ENCODE data around the gene WDR33.

Gene WDR33

DNA sequence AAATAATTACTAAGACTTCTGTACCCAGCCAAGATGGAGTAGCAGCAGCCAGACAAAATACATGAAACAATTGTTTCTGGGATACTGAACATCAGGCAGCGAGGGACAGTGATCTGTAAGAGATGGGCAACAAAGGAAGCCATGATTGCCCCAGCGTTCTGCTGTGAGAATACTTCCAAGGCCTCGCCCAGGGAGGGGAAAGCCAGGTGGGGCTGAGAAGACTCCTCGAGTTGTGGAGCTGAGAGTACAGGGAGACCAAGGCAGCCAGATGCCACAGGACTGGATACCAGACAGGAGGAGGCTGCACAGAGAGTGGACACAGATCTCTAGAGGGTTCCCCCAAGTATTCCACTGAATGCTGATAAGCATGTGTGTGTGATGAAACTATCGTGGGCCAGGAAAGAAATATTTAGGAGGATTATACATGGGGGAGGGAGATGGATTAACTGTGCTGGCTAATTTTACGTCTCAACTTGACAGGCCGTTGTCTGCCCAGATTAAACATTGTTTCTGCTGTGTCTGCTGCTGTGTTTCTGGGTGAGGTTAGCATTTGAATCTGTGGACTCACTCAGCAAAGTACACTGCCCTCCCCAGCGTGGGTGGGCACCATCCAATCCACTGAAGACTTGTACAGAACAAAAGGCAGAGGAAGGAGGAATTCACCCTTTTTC, 125.4 kb downstream of the WDR33 start:
- DNase-seq: no peak

DNA sequence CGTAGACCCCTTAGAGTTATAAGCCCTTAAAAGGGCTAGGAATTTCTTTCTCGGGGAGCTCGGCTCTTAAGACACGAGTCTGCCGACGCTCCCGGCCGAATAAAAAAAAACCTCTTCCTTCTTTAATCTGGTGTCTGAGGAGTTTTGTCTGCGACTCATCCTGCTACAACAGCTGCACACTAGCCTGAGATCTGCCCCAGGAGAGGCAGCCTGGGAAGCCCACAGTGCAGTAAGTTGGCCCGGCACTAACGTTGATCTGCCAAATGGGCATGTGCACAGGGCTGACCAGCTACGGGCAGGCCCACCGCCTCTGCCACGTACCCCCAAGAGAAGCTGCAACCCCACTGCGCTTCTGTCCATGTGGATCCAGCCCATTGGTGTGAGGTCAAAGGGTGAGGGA, 127.2 kb downstream of the WDR33 start:
- DNase-seq: peak; percentile 52

DNA sequence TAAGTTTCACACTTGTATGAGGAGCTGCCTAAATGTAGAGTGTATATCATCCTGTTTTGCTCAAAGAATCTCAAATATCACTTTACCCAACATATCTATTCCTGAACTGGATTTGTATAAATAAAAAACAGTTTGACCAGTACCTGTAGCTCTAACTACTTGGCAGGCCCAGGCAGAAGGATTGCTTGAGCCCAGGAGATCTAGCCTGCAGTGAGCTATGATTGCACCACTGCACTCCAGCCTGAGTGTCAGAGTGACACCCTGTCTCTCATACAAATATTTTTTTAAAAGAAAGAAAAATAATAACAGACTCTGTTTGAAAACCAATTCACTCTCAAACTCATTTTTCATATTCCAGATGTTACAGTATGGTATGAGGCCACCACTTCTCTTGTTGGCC, 127.9 kb downstream of the WDR33 start:
- DNase-seq: no peak

DNA sequence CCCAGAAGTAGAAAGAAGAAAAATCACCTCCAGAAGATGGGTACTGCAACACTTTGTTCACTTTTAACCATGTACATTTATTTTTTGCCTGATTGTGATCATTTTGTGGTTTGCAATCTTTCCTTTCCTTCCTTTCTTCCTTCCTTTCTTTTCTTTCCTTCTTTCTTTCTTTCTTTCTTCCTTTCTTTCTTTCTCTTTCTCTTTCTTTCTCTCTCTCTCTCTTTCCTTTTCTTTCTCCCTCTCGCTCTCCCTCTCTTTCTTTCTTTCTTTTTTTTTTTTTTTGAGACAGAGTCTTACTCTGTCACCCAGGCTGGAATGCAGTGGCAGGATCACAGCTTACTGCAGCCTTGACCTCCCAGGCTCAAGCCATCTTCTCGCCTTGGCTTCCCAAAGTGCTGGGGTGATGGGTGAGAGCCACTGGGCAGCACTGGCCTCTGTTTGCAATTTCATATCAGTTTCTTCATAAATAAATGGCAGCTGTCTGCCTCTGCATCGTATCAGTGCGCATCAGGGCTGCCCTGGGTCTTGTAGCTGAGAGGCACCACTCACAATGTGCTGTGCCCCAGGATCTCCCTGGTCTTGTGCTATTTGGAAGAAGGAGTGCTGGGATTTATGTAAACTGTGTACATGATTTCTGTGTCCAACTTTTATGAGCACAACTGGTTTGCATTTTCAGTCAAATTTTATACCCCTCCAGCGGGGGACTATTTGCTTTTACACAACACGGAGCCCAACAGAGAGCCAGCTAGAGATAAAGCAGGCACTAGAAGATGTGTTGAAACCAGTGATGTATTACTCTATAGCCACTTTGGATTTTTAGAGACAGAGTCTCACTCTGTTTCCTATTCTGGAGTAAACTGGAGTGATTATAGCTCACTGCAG, 128.8 kb downstream of the WDR33 start:
- DNase-seq: no peak

DNA sequence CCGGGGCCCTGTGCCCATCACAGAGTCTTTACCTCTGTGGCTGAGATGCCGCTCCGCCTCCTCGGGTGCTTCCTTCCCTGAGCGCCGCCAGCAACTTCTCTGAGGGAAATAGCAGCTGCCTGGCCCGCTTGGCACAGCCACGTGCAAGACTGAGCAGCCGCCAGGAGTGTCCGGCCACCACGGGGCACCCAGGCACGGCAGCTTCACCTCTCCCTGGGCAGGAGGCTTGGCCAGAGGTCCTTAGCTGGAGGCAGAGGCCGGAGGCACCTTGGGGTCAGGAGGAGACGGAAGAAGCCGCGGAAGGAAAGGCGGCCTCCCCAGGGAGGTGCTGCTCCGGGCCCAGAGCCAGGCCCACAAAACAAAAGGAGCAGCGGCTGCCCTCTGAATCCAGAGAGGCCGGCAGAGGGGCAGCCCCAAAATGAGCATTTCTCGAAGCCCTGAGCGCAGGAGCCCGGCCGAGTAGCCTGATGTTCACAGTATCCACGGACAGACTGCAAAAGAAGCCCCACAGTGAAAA, 129.6 kb downstream of the WDR33 start:
- no peak for DNase-seq

DNA sequence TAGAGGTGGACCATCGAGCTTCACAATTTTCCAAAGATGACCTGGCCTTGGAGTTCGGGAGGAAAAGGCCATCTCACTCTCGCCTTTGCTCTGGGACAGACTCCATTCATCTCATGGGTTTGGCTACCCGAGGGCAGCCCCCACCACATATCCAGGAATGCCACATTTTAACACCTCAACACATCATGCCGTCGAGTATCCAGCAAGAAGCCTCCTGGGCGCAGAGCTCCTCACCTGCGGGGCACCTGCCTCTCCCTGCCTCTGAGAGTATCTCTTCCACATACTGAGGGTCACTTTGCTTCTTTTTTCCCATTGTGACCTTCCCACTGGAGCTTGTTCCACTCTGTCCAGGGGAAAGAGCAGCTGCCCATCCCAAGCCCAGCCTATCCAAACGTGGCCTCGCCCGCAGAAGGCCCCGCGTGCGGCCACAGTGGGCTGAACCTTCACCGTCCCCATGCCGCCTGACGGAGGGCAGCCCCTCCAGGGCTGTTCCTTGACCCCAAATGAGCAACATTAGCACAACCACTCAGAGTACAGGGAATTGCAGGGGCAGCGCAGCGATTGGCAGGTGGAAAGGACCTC, 130.2 kb downstream of the WDR33 start:
- no peak for DNase-seq

DNA sequence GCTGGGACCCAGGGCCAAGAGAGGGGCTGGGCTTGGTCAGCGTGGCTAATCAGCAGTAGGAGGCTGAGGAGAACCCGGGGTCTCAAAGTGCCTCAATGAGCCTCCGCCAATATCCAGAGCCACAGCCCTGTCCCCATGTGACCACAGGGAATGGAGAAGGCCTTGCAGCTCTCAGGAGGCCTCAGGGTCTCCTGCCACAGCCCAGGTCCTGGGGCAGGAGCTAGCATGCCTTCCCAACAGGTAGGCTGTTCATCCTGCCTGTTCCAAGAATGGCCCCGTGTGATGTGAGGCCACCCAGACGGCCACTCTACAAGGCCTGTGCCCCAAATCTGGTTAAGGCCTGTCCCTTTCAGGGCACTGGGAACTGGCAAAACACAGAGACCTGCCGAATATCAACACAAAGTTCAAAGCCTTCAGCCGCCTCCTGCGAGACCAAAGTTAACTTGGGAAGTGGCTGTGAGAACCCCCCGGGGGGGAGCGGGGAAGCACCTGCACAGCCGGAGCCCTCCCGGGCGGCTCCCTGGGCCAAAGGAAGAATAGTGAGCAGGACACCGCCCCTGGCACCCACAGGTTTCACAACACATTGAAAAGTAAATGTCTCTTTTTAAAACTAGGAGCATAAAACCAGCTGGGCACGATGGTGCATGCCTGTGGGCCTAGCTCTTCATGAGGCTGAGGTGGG, 131.2 kb downstream of the WDR33 start:
- no peak for DNase-seq

DNA sequence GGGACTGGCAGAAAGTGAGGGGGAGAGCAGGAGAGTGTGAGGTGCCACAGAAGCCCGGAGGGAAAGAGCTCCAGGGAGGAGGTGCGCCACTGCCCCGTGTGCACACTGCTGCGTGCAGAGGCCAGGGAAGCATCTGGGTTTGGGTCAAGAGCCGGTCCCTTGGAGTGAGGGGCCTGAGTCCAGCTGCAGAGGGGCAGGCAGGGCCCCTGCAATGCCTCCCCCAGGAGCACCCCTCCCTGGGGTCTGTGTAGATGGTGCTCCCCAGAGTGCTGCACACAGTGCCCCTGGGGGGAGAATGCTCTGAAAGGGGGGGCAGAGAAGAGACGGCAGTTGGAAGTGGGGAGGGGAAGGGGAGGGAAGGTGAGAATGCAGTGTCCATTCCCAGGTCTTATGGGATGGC, 132.0 kb downstream of the WDR33 start:
- DNase-seq: no peak

DNA sequence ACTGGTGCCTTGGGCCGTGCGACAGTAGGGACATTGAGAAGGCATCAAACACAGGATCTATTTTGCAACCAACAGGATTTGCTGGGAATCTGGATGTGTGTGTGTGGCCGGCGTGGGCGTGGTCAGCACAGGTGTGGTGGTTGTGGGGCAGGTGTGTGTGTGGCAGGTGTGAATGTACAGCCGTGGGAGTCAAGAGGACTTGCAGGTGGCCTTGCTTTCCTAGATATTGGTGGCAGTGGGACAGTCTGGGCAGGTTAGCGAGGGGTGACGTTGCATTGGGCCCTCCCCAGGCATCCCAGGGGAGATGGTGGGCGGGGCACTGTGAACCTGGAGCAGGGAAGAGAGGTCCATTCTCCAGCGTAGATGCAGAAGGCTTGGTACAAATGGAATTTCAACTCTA, 132.4 kb downstream of the WDR33 start:
- no peak for DNase-seq

DNA sequence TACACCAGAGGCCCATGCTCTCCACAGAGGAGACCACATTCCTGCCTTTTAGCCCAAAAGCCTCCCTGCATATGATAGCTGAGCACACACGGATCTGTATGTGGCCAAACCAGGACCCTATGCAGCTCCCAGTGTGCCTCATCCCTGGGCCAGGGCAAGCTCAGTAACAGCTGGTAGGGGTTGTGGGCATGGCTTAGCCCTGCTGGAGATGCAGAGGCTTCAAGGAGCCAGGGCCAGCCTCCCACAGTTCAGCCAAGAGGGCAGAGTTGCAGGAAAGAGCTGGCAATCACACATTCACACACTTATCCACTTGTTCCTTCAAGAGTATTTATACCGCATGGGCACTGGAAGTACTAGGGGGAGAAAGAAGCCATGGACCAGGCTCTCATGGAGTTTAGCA, 134.1 kb downstream of the WDR33 start:
- no peak for DNase-seq

DNA sequence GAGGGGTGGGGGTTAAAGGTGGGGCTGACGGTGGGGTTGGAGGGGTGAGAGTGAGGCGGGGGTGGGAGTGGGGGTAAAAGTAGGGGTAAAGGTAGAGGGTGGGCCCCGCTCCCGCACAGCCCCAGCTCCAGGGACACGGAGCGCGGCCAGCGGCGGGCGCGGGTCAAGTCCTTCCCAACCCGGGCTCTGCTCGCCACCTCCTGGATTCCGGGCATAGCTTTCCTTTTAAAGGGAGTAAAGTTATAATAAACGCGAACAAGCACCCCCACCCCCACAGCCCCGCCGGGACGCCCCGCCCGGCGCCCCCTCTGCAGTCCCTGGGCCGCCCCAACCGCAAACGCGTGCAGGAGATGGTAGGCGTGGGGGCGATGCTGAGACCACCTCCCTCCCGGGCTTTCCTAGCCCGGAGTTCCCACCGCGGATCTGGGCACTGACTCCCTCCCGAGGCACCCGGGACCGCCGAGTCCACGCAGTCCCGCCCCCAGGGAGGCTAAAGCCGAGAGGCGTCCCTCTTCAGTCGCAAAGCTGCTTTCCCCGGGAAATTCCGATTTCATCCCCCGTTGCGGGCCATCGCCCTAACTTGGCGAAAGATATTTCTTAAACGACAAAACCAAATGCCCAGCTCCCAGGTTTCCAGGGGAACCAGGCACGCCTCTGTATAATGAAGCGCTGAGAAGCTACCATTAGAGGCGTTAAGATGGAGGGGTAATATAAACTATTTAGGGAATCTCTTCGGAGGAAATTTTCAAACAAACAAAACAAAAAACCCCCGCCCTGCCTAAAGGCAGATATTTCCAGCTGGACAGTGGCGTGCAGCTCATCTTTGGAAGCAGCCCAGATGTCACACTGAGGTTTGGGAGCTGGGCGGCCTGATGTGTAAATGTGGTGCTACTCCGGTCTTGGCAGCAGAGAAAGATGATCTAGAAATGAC, 135.4 kb downstream of the WDR33 start, which contains the start of gene LIMS2:
Gene LIMS2 (minus strand): TSS at position 200 of the 931 bp plus-strand sequence. CDS start 506 bp downstream, outside the sequence.
- peak; percentile 21 for DNase-seq

DNA sequence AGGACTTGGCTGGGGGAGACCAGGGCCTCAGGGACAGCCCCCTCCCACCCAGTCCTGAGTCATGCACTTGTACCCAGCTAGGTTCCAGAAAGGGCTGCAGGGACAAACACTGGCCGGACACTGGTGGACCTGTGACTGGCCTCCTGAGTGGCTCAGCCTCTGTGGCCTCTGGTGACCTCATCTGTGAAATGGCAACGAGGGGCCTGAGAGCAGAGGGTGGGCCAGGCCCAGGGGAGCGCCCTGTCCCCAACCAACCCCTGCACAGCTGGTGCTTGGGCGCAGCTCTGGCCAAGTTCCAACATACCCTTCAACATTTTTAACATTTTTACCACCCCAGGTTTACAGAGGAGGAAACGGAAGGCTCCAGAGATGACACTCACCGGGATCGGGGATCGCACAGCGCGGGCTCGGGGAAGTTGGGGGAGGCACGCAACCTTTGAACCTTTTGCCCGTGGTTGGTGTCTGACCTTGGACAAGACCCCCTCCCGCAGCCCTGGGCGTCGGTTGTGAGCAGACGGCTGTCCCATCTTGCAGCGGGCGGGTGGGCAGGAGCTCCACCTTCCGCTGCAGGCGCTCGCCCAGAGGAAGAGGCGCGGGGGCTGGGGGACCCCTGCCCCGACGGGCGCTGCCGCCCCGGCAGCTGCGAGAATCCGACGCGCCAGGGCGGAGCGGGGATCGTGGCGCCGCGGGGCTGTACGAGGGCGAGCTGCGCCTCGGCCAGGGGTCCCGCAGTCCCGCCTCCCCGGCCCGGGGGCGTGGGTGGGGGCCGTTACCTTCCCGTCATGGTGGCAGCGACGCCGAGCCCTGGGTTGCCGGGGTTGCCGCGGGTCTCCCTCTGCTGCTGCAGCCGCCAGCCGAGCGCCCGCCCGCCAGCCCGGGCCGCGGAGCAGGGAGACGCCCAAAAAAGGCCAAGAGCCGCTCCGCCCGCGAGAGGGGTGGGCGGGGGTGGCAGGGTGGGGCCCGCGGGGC, 136.4 kb downstream of the WDR33 start:
- no peak for DNase-seq

DNA sequence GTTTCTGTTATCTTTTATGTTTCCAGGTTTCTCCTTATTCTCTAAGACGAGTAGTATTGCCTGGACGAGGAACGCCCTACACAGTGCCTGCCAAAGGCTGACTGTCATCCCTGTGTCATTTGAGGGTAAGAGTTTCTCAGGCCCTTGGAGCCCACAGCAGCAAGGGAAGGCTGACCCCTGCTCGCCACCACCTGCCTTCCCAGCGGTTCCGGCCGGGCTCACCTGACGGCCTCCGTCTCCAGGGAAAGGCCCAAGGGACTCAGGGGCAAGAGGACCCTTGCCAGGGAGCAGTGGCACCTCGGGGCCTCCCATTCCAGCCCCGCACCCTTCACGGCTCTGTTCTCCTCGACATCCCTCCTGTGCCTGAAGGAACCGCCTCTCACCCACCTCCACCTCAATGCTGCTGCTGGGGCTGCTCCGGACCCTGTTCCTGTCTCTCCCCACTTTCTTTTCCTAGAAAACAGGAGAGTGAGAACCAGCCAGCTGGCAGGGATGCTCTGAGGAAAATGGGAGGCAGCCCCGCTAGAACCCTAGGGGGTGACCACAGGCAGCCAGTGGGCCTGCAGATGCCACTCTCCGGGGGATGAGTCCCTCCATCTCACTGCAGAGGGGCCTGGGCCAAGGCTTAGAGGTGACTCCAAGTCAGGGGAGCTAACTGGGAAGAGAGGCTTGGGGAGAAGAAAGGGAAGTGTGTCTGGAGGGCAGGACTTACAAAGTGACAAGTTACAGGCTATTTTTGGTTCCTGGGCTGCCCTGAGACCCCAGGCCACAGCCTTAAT, 137.5 kb downstream of the WDR33 start:
- no peak for DNase-seq

DNA sequence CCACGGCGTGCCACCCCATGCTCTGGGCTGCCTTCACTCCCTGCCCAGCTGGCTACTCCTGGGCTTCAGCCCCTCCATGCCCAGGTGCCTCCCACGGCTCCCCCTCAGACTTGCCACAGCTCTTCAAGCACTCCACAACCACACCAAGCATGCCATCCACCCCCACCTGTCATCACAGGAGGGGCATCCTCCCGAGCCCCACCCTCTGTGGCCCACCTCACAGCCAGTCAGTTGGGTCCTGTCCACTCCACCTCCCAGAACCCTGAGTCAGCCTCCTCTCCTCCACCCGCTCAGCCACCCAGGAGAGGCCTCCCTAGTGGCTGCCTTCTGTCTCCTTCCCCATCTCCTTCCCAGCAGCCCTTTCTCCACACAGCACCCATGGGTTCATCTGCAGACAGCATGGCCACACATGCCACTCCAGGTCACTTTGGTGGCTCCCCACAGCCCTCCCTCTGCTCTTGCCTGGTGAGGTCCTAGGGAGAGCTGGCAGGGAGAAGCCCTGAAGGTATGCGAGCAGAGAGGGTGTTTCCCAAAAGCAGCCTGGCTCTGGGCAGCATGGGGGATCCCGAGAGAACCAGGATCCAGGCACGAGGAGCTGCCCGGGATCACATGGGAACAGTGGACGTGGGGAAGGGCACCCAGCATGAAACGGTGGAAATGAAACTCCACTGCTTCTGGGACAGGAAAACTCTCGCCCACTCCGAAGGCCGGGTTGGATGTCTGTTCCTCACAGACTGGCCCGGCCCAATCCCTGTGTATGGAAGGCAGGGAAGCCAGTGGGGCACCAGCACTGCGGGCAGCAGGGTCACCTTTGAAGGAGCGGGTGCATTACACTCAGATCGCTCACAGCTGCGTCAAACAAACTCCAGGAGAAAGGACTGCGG, 138.4 kb downstream of the WDR33 start:
- no peak for DNase-seq

DNA sequence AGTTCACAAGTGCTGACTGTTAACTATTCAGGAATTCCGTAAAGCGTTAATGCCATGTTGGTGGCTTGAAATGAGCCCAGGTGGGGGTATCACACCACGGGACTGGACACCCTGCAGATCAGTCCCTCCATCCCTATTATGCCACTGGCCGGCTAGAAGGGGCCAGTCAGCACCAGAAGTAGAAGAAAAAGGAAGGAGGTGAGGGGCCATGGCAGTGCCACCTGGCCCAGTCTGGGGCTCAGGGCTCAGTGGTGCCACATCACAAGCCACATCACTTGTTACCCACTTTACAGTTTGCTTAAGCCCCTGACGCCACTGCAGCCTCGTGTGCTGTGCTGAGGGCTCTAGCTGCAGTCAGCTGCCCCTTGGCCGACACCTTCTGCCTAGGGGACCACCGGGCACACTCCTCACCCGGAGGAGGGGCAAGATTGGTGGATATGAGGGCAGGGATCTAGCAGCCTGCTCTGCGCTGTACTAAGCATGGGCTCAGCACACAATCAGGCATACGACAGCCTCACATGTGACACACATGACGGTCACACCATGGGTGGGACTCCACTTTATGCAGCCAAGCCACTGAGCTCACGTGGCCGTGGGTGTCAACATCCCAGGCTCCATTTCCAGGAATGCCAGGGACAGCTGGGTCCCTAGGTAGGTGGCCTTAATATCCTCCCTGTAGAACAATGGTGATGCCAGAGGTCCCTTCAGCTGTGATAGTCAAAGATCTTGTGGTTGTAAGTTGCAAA, 139.2 kb downstream of the WDR33 start:
- DNase-seq: no peak

DNA sequence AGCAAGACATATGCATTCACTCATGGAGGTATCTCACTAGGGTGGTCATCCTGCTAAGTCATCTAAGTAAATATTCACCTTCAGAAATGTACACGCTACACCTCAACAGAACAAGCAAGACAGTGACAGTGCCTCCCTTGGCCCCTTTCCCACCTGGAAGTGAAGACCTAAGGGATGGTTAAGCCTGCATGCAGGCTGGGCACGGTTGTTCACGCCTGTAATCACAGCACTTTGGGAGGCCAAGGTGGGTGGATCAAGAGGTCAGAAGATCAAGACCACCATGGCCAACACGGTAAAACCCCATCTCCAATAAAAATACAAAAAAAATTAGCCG, 140.0 kb downstream of the WDR33 start:
- DNase-seq: no peak

DNA sequence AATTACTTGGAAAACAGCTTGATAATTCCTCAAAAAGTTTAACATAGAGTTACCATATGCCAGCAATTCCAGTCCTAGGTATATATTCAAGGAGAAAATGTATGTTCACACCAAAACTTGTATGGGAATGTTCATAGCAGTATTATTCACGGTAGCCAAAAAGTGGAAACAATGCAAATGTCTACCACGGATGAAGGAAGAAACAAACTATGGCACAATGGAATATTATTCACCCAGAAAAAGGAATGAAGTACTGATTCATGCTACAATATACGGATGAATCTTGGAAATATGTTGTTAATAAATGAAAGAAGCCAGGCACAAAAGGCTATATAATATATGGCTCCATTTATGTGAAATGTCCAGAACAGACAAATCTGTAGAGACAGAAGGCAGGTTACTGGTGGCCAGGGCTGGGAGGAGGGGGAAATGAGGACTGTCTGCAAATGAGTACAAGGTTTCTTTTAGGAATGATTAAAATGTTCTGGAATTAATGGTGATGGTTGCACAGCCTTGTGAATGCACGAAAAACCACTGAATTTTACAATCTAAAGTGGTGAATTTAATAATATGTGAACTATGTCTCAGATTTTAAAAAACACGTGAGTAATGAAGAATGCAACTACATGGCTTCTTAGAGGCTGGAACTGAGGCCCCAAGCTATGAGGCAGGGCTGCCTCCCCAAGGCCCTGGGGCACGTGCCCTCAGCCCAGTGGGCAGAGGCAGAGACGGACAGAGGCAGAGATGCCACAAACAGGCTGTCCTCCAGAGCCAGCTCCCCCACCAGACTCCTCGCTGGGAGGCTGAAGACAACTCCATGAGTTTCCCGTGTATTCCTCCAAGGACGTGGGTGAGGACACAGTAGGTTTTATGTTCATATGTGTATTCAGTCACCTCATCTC, 140.7 kb downstream of the WDR33 start:
- no peak for DNase-seq

All from HCEC 1CT (cell line).